Measurements from ENCODE around the gene UPP2.

DNA sequence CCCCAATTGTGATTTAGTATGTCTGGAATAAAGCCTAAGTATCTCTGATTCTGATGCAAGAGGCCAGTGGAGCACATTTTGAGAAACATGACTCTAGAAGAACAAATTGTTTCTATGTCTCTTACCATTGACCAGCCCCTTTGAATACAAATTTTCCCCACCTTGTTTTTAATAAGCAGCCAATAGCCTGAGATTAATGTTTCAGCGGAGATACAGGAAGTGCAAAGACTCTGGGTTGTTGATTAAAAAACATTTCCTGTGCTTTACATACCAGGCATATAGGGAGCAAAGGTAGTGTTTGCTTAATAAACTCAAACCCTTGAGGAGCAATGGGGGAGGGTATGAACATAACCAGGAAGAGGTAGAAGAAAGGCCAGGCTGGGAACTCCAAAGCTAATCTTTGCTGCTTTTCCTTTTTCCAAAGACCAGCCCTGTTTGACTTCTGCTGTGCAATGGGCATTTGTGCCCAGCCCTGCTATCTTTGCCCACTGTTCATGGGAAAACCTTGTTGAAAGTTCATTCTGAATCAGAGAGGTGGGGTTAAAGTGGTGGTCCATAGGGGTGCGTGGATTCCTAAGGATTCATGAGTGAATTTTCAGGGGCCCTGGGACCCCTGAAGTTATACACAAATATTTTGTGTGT is 29.3 kb downstream of the UPP2 start:
- no peak for TF ChIP-seq PBX2 (CRISPR knock-in tag; IDR thresholded peaks at IDR 0.05; ENCODE audit: low read depth)
- no peak for TF ChIP-seq PBX2 (tag; conservative IDR thresholded peaks at IDR 0.05; ENCODE audit: low read depth)
- TF ChIP-seq CHD2 (IDR thresholded peaks at IDR 0.05; ENCODE audit: low read depth, low read length): no peak
- no peak for TF ChIP-seq RBBP5 (IDR thresholded peaks at IDR 0.05; ENCODE audit: borderline replicate concordance, insufficient read depth, low read length, poor library complexity, severe bottlenecking)

Measured in K562 (cell line).